Muscle layer of duodenum (tissue), 2 donors: ENCODE results near the gene CR2.
"Not testable (repeated sequence)": the region's sequence is repeated elsewhere in the genome, so short reads cannot be mapped to it uniquely, and the experiment has no call there.

Experiments
- H3K27ac ChIP-seq: one replicate; pipeline ENCODE4 v1.7.0; 2013; ENCODE audit warnings: mild to moderate bottlenecking, low read length
- H3K27me3 ChIP-seq: one replicate; pipeline ENCODE4 v1.7.0; 2013; ENCODE audit warnings: low read depth, mild to moderate bottlenecking, control low read depth, low read length
- H3K36me3 ChIP-seq, 2 donors: one replicate each; pipeline ENCODE4 v1.7.0; 2013; ENCODE audit warnings: low read length in 2 of 2, control low read depth in 1 of 2, mild to moderate bottlenecking in 1 of 2; ENCODE audit not compliant: insufficient read depth in 2 of 2, control insufficient read depth in 1 of 2
- H3K4me1 ChIP-seq, 2 donors: one replicate each; pipeline ENCODE4 v1.7.0; 2013; ENCODE audit warnings: low read length in 2 of 2, mild to moderate bottlenecking in 2 of 2, control low read depth in 1 of 2, moderate library complexity in 1 of 2; ENCODE audit not compliant: insufficient read depth in 2 of 2, control insufficient read depth in 1 of 2
- H3K4me3 ChIP-seq, 2 donors: one replicate each; pipeline ENCODE4 v1.7.0; 2013; ENCODE audit warnings: low read length in 2 of 2, low read depth in 1 of 2, mild to moderate bottlenecking in 1 of 2
- H3K9me3 ChIP-seq, 2 donors: one replicate each; pipeline ENCODE4 v1.7.0; 2013; ENCODE audit warnings: low read length in 2 of 2, control low read depth in 1 of 2, mild to moderate bottlenecking in 1 of 2; ENCODE audit not compliant: control insufficient read depth in 1 of 2
- donor health status: healthy.

The CR2 gene

GRCh38 chr1:207423560-207424292 lies 30.4 kb upstream of the CR2 start:
- H3K27me3 ChIP-seq, result no peaks in the 10 kb centered on the region
- no peak overlapping the region for H3K4me3 ChIP-seq
- no peaks in the 10 kb centered on the region for H3K36me3 ChIP-seq
- no peaks in the 10 kb centered on the region for H3K4me1 ChIP-seq
- H3K9me3 ChIP-seq, result peaks cover 0 to 15% of the 10 kb centered on the region in 2 donors
- H3K27ac ChIP-seq, result no peak overlapping the region

GRCh38 chr1:207424570-207425131 lies 29.5 kb upstream of the CR2 start:
- Histone ChIP-seq H3K27ac (no peak overlapping the region), H3K36me3 (no peaks in the 10 kb centered on the region), H3K9me3 (peaks cover 0 to 9% of the 10 kb centered on the region in 2 donors), H3K4me3 (no peak overlapping the region), H3K4me1 (no peaks in the 10 kb centered on the region), H3K27me3 (no peaks in the 10 kb centered on the region)

- Histone ChIP-seq H3K4me3 (no peak overlapping the region), H3K4me1 (no peaks in the 10 kb centered on the region), H3K9me3 (no peaks in the 10 kb centered on the region), H3K27ac (no peak overlapping the region), H3K36me3 (no peaks in the 10 kb centered on the region), H3K27me3 (no peaks in the 10 kb centered on the region)
Observed at GRCh38 chr1:207427832-207428585, 26.1 kb upstream of the CR2 start.

GRCh38 chr1:207428783-207429182 lies 25.3 kb upstream of the CR2 start:
- Histone ChIP-seq H3K4me3 (no peak overlapping the region), H3K27me3 (no peaks in the 10 kb centered on the region), H3K4me1 (no peaks in the 10 kb centered on the region), H3K36me3 (no peaks in the 10 kb centered on the region), H3K27ac (no peak overlapping the region), H3K9me3 (no peaks in the 10 kb centered on the region)

GRCh38 chr1:207429963-207430362 lies 24.2 kb upstream of the CR2 start:
- Histone ChIP-seq H3K9me3 (no peaks in the 10 kb centered on the region), H3K4me3 (no peak overlapping the region), H3K27ac (no peak overlapping the region), H3K36me3 (no peaks in the 10 kb centered on the region), H3K4me1 (no peaks in the 10 kb centered on the region), H3K27me3 (no peaks in the 10 kb centered on the region)

- no peak overlapping the region for H3K27ac ChIP-seq
- H3K4me1 ChIP-seq, result no peaks in the 10 kb centered on the region
- no peaks in the 10 kb centered on the region for H3K36me3 ChIP-seq
- H3K27me3 ChIP-seq, result no peaks in the 10 kb centered on the region
- no peak overlapping the region for H3K4me3 ChIP-seq
- no peaks in the 10 kb centered on the region for H3K9me3 ChIP-seq
Observed at GRCh38 chr1:207430602-207431001, 23.5 kb upstream of the CR2 start.

GRCh38 chr1:207431508-207431907 lies 22.6 kb upstream of the CR2 start:
- Histone ChIP-seq H3K27ac (no peak overlapping the region), H3K4me3 (no peak overlapping the region), H3K9me3 (no peaks in the 10 kb centered on the region), H3K36me3 (no peaks in the 10 kb centered on the region), H3K4me1 (no peaks in the 10 kb centered on the region), H3K27me3 (no peaks in the 10 kb centered on the region)

GRCh38 chr1:207433435-207433834 lies 20.7 kb upstream of the CR2 start:
- no peaks in the 10 kb centered on the region for H3K4me1 ChIP-seq
- no peaks in the 10 kb centered on the region for H3K9me3 ChIP-seq
- no peaks in the 10 kb centered on the region for H3K27me3 ChIP-seq
- H3K4me3 ChIP-seq, result no peak overlapping the region
- H3K27ac ChIP-seq, result no peak overlapping the region
- no peaks in the 10 kb centered on the region for H3K36me3 ChIP-seq

GRCh38 chr1:207436746-207437145 lies 17.4 kb upstream of the CR2 start:
- not testable (repeated sequence) for H3K9me3 ChIP-seq, H3K27me3 ChIP-seq, H3K36me3 ChIP-seq, H3K4me3 ChIP-seq, H3K4me1 ChIP-seq, H3K27ac ChIP-seq

- Histone ChIP-seq H3K27me3 (no peaks in the 10 kb centered on the region), H3K4me1 (no peaks in the 10 kb centered on the region), H3K27ac (no peak overlapping the region), H3K36me3 (no peaks in the 10 kb centered on the region), H3K4me3 (no peak overlapping the region), H3K9me3 (no peaks in the 10 kb centered on the region)
Observed at GRCh38 chr1:207440626-207441025, 13.5 kb upstream of the CR2 start.

- H3K27ac ChIP-seq, result no peak overlapping the region
- H3K36me3 ChIP-seq, result no peaks in the 10 kb centered on the region
- no peak overlapping the region for H3K4me3 ChIP-seq
- H3K9me3 ChIP-seq, result no peaks in the 10 kb centered on the region
- H3K27me3 ChIP-seq, result no peaks in the 10 kb centered on the region
- H3K4me1 ChIP-seq, result no peaks in the 10 kb centered on the region
Observed at GRCh38 chr1:207444514-207445217, 9.5 kb upstream of the CR2 start.
